Lower leg skin (tissue), 4 donors: ENCODE data around the gene VAV3. TPM values are rescaled to one million over a fixed set of nuclear protein-coding genes. Genes with fewer than 3 reads are reported as not detected.

Experiments
- DNase-seq, 2 donors: peaks; one replicate each; pipeline ENCODE4 v3.0.0-alpha.2; 2019; ENCODE audit warnings: low spot score in 2 of 2
- H3K4me3 ChIP-seq: fragments of 200-600 bp; sonication (generic); 2 replicates; pipeline ENCODE4 v1.5.1; 2017; ENCODE audit warnings: mild to moderate bottlenecking, low read depth; ENCODE audit not compliant: poor library complexity, severe bottlenecking
- CTCF ChIP-seq, 3 donors: fragments of 450-650 bp; IDR thresholded peaks; one replicate each; pipeline ENCODE4 v1.5.1; 2016; ENCODE audit warnings: antibody characterized with exemption in 3 of 3, mild to moderate bottlenecking in 3 of 3, moderate library complexity in 2 of 3
- POLR2A ChIP-seq, 2 donors: fragments of 450-650 bp; IDR thresholded peaks; one replicate each; pipeline ENCODE4 v1.6.1; 2016 to 2017; ENCODE audit warnings: antibody characterized with exemption in 2 of 2, mild to moderate bottlenecking in 1 of 2, moderate library complexity in 1 of 2
- WGBS, 2 donors: methylation state at CpG; one replicate each; pipeline ENCODE4 v1.1.5; 2018; 5-methylcytosine and 5-hydroxymethylcytosine counted together
- intact Hi-C: fragments of 100-400 bp; cut with DNase I; formaldehyde crosslinking; loops from one replicate; pipeline ENCODE4 v1.15.0; 2023; ENCODE audit warnings: low total_unique reads
- total RNA-seq, 4 donors: library from RNA; depleted of rRNA; stranded (reverse); fragments of >200 nt; gene quantifications; one replicate each; pipeline ENCODE4 v1.1.0, GENCODE V29; 2016

VAV3 gene
- total RNA-seq, 4 donors from 2014 or later: 102 to 200 (median 147) TPM

- TF ChIP-seq POLR2A (IDR thresholded peaks at IDR 0.05): no peak
- TF ChIP-seq CTCF (IDR thresholded peaks at IDR 0.05): no peak
- DNase-seq: no peak
- no peak overlapping the region for H3K4me3 ChIP-seq
- intact Hi-C loops: no loop called here
- 68 to 78% methylated on average over 2 of the region's 2 CpGs for WGBS, 2 donors
Observed at GRCh38 chr1:107557095-107557494, 407.9 kb downstream of the VAV3 start.

- TF ChIP-seq CTCF (IDR thresholded peaks at IDR 0.05) (no peak), POLR2A (IDR thresholded peaks at IDR 0.05) (no peak)
- intact Hi-C loops: no loop called here
- no peak for DNase-seq
- no peak overlapping the region for H3K4me3 ChIP-seq
Observed at GRCh38 chr1:107555578-107555977, 409.4 kb downstream of the VAV3 start.

DNA sequence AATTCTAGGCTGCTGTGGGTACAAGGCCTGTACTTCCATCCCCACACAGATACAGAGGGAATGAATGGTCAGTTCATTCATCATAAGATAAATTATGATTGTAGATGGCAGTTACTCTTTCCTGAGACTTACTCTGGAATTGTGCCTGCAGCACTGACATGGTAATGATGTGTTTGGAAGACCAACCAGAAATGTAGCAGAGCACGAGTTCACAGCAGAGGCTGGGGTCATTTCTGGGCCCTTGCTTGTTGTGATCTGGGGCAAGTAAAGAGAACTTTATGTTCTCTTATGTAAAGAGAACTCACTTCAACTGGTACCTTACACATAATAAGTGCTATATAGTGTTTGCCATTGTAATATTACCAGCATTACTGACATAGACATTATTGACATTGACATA is 412.2 kb downstream of the VAV3 start:
- H3K4me3 ChIP-seq: no peak overlapping the region
- no peak for DNase-seq
- intact Hi-C loops: no loop called here
- no peak for TF ChIP-seq POLR2A (IDR thresholded peaks at IDR 0.05)
- no peak for TF ChIP-seq CTCF (IDR thresholded peaks at IDR 0.05)
- 73% methylated on average over 1 of the region's 1 CpG for WGBS, 2 donors

- no peak overlapping the region for H3K4me3 ChIP-seq
- DNase-seq: no peak
- intact Hi-C loops: no loop called here
- 74 to 100% methylated on average over 1 of the region's 1 CpG for WGBS, 2 donors
- TF ChIP-seq POLR2A (IDR thresholded peaks at IDR 0.05) (no peak), CTCF (IDR thresholded peaks at IDR 0.05) (no peak)
Observed at GRCh38 chr1:107551456-107551855, 413.5 kb downstream of the VAV3 start.

GRCh38 chr1:107550358-107550757 is 414.6 kb downstream of the VAV3 start:
- WGBS, 2 donors: 93 to 95% methylated on average over 5 of the region's 5 CpGs
- no peak for DNase-seq
- TF ChIP-seq POLR2A (IDR thresholded peaks at IDR 0.05): no peak
- TF ChIP-seq CTCF (IDR thresholded peaks at IDR 0.05): no peak
- intact Hi-C loops: no loop called here
- no peak overlapping the region for H3K4me3 ChIP-seq

DNA sequence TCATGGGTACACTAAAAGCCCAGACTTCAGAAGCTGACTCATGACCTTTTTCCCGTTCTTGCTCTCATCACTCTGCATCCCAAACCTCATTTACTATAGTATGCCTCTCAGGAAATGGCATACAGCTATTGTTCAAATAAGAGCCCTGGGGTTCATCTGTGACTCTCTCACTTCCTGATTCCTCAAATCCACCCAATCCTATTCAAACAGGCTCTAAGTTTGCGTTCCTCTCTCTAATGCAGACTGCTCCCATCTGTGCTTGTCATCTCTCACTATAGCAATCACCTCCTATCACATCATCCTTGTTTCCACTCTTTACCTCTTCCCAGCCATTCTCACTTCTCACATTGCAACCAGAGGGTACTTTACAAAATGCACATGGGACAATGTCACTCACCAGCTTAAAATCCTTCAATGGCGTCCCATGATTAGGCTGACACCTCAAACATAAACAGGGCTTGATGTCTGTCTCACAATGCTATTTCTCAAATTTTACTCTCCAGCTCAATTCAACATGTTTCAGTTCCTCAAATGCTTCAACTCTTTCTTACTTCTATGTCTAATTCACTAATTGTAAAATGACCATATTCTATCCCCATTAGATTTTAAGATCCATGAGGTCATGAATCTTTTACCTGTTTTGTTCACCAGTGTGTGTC is 415.7 kb downstream of the VAV3 start:
- WGBS, 2 donors: 80 to 83% methylated on average over 3 of the region's 3 CpGs
- no peak for DNase-seq
- H3K4me3 ChIP-seq: no peak overlapping the region
- intact Hi-C loops: no loop called here
- no peak for TF ChIP-seq POLR2A (IDR thresholded peaks at IDR 0.05)
- no peak for TF ChIP-seq CTCF (IDR thresholded peaks at IDR 0.05)
